NCI-H1417 treated with DMSO at 0.1 percent for 48 hours (cell line): ENCODE results near the gene NTN4.
"Not testable (repeated sequence)": the region's sequence is repeated elsewhere in the genome, so short reads cannot be mapped to it uniquely, and the experiment has no call there.

Experiments used
- DNase-seq: peaks from one replicate; lab custom pipeline; 2025; lab: John Stamatoyannopoulos, UW

NTN4 gene

DNA sequence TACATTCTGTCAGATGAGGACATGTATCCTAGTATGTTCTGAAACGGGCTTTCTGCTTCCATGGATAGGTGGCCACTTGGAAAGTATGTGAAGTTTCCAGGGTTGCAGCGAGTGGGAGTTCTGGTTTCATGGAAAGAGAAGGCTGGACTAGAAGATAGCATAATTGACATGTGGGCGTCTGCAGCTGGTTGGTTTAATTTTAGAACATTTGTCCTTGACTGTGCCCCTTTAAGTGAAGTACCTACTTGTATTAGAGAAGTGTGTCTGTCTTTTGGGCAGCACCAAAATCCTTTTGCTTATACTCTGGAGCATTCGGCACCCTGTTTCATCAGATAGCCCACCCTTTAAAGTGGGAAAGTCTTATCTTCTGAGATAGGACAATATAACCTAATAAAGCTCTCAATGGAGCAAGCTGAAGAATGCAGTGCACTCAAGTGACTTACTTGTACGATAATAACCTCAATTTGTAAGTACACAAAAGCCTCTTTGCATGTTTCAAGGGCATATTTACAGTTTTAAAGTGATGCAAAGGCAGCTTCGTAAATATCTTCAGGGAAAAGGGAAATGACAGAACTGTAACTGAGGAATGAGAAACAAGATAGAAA is 35.2 kb downstream of the NTN4 start:
- no peak for DNase-seq

DNA sequence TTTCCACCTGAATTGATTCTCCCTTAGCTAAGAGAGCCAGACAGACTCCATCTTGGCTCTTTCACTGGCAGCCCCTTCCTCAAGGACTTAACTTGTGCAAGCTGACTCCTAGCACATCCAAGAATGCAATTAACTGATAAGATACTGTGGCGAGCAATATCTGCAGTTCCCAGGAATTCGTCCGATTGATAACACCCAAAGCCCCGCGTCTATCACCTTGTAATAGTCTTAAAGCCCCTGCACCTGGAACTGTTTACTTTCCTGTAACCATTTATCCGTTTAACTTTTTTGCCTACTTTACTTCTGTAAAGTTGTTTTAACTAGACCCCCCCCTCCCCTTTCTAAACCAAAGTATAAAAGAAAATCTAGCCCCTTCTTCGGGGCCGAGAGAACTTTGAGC is 44.5 kb downstream of the NTN4 start:
- DNase-seq: not testable (repeated sequence)

DNA sequence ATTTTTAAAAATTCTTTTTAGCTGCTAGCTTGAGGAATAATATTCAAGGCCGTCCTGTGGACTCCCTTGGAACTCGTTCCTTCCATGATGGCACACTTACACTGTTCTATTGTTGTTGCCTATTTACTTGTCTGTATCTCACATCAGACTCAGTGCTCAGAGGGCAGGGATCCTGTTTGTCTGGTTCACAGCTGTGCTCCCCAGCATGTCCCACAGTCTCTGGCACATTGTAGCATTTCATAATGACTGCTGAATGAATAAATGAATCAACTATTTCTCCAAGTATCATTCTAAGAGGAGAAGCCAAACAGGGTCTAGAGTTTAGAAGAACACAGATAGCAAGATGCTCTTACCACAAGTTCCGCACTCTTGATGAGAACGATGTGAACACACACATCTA is 48.0 kb downstream of the NTN4 start:
- no peak for DNase-seq

DNA sequence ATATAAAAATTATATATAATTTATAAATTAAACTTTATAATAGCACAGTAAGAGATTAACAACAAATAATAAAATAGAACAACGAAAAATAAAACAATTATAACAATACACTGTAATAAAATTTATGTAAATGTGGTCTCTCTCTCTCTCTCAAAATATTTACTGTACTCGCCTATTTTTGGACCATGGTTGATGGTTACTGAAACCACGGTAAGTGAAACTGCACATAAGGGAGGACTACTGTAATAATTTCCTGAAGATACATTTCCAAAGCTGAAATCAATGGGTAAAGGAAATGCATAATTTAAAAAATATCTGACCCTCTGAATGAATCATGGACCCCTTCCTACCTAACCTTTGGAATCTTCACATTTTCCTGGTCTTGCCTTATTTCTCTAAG is 48.9 kb downstream of the NTN4 start:
- no peak for DNase-seq

DNA sequence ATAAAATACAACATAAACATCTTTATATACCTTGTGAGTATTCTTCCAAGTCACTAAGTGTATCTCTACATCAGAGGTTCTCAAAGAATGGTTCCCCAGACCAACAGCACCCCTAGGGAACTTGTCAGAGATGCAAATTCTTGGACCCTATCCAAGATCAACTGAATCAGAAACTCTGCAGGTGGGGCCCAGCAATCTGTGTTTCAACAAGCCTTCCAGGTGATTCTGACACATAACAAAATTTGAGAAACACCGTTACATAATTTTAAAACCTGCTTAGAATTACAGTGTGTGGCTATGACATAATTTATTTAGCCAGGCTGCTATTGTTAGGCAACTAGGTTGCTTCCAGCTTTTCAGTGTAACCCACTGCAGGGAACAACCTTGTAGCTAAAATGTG is 49.8 kb downstream of the NTN4 start:
- DNase-seq: no peak

DNA sequence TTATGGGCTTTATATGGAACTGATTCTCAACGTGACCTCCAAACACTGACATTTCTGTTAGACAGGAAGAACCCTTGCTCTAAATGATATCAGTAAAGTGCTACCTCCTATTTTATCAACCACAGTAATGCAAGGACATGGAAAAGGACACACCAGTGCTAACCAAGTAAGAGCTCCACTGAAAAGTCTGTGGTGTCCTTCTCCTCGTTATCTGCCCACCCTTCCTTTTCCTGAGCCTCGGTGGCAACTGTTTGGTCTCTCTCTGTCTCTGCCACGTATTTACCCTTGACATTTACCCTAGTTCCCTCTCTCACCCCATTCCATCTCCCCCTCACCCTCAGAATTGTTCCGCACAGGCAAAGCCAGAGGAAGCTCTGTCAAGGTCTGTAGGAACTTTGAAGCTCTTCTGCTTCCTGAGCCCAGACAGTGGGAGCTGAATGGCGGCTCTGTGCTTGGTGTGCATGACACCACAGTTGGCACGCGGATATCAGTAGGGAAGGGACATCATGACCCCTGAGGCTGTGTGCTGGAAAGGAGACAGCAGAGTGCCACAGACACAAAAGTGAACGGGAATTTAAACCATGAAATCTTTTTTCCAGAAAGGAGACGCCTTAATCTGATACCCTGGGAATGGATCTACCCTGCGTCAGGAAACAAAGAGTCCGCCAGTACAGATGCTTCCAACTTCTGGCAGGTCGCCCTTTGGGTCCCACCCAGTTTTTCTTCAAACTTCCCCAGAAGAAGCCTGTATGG is 50.8 kb downstream of the NTN4 start:
- DNase-seq: no peak

DNA sequence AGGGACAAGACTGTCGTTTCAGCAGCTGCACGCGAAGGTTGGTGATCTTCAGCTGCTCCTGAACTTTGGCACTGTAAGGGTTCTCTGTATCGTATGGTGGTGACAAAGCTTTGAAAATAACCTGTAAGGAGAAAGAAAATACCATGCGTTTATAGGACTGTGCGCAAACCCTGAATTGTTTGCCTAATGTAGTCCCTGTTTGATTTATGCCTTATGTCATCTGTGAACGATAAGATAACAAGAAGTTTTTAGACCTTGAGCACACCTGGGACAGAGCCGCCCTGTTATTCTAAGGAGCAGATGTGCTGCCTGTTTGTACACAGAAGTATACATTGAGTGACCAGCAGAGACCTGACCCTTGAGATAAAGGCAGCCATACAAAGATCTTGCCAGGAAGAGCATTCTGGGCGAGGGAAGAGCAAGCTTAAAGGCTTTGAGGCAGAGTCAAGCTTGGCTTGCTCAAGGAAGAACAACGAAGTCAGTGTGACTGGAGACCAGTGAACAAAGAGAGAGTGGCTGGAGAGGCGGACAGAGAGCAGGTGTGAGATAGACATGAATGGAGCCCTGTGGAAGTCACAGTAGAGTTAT is 52.4 kb downstream of the NTN4 start:
- no peak for DNase-seq

DNA sequence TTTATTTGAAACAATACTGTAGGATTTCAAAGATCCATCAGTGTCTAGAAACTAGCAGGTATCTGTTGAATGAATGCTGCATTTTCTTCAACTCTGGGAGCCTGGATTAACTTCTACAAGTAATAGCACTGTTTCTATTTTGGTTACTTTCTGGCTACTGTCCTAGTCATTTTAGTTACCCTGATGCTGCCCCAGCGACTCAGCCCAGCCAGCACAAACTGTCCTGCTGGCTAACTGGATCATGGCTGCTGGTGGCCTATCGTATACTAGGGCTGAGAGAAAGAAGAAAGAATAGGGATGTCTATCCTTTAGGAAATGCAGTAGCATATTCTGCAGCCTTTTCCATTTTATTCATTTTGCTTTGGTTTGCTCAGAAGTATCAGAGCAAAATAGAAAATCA is 53.9 kb downstream of the NTN4 start:
- no peak for DNase-seq

DNA sequence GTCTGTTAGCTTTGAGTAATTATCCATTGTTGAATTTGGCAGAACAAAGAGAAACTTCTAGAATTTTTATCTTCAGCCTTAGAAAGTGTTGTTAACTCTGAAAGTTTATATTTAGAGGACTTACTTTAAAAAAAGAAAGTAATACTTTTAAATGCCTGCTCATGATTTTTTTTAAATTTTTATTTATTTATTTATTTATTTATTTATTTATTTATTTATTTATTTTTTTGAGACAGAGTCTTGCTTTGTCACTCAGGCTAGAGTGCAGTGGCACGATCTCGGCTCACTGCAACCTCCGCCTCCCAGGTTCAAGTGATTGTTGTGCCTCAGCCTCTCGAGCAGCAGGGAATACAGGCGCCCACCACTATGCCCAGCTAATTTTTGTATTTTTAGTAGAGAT is 54.8 kb downstream of the NTN4 start:
- not testable (repeated sequence) for DNase-seq

DNA sequence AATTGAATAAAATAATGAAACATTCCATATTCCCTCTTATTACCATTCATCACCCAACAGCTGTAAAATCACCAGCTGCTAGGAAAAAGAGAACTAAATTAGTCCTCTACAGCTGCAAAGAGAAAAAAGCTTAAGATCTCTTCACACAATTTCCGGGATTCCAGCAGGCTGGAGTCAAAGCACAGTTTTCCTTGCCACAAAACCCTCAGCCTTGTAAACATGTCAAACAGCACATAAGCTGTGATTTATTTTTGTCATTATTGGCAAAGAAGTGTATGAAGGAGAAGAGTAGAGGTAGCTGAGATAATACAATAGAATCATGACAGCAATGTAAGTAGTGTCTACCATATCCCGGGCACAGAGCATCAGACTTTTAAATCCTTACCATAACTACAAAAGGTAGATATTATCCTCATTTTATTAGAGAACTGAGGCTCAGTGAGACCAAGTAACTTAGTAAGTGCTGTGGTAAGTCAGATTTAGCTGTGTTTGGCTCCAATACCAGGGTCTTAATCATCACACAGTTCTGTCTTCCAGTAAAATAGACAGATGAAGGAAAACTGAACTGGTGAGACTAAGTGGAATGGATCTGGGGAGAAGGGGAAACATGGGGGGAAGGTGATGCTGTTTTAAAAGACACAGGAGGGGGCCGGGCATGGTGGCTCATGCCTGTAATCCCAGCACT is 57.3 kb downstream of the NTN4 start:
- no peak for DNase-seq

DNA sequence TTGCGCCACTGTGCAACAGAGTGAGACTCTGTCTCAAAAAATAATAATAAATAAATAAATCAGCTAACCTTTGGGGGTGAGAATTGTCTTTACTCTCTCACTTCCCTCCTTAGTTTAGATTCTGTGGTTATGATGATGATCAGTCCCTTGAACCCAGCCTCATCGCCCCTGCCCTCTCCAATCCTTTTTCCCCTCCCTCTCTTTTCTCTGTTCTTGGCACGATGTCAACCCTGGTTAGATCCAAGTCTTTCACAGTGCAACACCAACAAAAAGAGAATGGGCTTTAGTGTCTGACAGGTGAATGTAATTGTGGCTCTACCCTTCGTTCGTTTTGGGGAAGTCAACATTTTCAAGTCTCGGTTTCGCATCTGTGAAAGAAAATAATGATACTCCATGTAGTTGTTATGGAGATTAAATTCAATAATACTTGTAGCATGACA is 59.0 kb downstream of the NTN4 start:
- DNase-seq: no peak

DNA sequence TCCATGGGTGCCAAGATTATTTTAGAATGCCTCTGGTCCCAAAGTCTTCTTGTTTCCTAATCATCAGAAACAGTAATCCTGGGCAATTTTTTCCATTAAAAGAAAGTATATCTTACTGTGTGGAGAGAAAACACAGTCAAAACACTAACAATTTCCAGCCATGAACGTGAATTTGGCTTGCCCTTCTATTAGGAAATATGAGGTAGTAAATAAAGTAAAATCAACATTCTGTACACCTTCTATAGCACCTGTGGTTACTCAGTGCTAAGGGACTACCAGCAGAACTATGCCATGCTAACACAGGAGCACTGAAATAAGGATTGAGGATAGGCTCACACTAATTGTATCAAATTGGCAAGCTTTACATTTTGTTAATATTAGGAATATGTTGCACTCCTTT is 60.1 kb downstream of the NTN4 start:
- DNase-seq: no peak

DNA sequence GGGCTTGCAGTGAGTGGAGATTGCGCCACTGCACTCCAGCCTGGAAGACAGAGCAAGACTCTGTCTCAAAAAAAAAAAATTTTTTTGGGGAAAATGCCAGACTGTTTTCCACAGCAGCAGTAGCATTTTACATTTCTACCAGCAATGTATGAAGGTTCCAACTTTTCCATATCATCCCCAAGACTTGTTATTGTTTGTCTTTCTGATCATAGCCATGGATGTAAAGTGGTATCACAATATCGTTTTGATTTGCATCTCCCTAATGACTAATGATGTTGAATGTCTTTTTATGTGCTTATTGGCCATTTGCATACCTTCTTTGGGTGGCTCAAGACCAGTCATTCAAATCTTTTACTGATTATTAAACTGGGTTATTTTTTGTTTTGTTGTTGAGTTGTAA is 63.7 kb downstream of the NTN4 start:
- no peak for DNase-seq

DNA sequence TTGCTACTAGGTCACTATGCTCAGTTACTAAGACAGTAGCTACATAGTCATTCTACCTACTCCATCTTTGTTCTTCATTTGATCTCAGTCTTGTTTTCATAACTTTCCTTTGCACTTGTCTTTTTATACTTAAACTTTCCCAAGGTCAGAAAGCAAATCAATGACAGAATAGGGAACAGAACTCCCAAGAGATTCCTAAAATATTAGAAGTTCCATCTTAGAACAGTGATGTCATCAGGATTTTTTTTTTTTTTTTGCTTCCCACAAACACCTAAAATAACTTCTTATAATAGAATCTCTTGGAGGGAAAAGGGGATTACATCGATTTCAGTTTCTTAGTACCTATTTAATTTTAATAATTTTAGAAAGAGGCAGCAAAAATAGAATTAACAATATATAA is 65.8 kb downstream of the NTN4 start:
- no peak for DNase-seq

DNA sequence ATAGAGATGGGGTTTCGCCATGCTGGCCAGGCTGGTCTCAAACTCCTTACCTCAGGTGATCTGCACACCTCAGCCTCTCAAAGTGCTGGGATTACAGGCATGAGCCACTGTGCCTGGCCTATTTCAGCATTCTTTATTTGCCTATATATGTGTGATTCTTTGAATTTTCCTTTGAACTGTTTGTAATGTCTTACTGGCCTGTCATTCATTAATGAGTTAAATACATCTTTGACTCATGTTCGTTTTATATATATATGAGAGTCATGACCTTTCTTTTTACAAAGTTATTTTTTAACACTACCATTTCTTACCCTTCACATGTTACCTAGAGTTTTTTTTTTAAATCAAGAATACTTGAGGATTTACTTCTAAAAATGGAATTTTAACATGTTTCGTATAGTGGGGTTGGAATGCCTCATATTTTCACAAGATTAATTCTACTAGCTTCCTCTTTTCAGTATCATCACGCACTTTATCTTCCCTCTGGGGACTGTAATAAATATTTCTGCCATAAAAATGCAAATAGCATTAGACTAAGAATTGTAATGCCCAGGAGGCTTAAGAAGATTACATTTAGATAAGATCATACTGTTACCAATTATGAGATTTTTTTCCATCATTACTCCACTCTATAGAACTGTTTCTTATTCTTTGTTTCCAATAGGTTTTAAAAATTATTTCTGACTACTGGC is 66.7 kb downstream of the NTN4 start:
- DNase-seq: no peak

DNA sequence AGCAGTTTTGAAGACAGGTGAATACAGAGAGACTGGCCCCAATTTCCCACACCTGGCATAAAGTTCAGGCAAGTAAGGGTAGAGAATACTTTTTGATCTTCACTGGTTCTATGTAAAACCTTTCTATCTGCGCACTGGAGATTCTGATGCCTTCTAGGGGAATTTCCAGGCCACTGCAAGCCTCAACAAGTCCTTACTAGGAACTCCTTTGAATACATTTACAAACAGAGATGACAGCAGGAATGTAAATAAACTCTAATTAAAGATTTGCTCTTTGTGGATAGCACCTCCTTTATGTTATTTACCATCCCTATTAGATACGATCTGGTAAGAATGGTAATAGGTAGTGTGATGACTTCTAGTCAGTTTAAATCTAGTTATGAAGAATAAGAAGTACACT is 69.2 kb downstream of the NTN4 start:
- DNase-seq: no peak

DNA sequence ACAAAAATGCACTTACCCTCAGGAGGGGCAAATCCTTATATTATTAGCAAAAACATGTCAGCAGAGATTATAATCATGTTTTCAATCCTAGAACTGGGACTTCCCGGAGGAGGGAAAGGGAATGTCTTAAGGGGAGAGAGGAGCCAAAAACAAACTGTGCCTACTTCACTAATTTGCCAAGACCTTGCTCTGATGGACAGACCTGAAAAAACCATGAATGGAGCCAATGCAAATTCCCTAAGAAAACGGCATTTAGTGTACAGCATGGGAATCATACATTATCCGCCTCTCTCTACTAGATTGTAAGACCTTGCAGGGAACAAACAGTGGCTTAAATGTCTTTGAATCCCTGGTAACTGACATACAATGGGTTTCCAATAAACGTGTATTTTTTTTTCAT is 70.4 kb downstream of the NTN4 start:
- DNase-seq: no peak

DNA sequence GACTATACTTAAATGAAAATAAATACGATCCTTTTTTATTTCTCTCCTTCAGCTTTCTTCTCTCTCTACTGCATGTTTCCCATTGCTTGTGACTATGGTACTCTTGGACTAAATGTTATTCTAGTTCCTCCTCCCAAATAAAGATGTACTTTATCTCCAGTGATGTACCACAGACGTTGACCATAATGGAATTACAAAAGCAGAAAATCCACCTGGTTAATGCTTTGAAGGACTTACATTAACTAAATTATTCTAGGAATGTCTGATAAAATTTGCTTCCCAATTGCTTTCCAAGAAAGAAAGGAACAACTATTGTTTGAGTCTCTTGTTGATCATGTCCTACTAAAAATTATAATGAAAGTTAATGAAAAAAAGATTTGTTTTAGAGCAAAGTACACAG is 71.8 kb downstream of the NTN4 start:
- no peak for DNase-seq

DNA sequence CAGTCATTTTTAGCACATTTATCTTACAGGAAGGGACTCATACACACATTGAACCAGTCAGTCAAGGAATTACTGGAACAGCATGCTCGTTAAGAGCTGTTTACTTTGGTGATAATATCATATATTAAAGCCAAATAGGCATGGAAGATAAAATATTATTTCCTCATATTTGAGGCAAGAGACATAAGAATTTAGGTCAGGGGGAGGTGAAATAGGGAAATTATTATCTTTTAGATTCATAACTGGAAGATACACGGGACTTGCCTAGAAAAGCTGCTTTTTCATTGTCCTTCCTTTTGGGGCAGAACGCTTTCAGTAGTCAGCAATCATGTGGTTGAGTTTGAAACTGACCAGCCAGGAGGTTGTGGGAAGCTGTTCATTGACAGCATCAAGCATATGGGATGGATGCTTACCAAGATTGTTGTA is 72.5 kb downstream of the NTN4 start:
- no peak for DNase-seq

DNA sequence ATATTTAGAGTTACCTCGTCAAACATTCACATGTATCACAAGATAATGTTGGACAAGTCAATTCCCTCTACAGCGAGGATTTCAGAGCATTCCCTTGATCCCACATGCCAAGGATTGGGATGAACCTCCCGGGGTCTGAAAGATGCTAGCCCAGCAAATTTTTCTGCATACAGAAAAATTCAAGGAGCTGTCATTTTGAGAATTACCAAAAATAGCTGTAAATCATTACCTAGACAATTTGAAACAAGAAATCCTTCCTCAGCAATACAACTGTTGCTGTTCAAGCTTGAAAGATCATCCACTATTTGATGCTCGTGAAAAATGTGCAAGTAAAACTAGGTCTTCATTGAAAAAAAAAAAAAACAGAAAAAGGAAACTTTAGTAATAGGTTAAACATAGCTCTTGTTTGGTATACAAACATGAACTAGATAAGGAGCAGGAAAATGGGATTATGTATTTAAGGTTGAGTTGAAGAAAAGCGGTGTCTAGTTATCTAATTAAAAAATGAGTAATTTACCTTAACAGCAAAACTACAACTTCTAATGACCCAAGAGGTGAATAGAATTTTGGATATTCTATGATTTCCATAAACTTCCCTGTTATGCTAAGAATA is 73.1 kb downstream of the NTN4 start:
- DNase-seq: no peak

DNA sequence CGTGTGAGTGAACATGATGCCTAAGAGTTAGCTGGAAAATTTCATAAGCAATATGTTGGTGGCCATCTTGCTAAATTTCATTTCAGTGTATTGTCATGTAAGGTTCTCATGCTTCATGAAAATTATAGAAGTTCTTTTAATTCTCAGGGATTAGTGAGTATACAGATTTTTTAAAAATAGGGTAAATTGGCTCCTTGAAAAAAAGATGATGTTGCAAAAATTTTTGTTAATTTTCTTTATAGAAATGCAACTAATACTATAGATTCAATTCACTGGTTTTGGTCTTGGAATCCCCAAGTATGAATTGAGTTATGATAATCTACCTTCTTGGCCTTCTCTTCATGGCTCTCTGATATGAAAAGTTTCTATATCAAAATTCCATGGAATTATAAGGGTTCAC is 75.4 kb downstream of the NTN4 start:
- DNase-seq: no peak

DNA sequence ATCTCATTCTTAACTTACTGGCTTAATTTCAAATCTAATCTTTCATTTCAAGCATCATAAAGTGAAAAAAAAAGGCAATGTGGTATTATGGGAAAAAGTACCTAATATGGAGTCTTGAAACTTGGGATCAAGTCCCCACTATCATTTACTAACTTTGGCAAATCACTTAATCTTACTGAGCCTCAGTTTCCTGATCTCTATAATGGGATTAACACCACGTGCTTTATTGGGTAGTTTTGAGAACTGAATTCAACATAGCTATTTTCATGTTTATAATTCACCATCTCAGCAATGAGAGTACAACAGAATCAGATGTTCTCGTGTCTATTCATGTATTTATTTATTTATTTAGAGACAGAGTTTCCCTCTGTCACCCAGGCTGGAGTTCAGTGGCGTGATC is 78.3 kb downstream of the NTN4 start:
- DNase-seq: no peak
